ENCODE measurements around the gene PCCA. TPM values are rescaled to one million over a fixed set of nuclear protein-coding genes. Genes with fewer than 3 reads are reported as not detected.

The PCCA gene
- total RNA-seq, 1 donor from 2014 or later = 72.5 TPM

GRCh38 chr13:100433475-100433874 lies 344.6 kb downstream of the PCCA start:
- ATAC-seq (no peak), DNase-seq (no peak)
- intact Hi-C loops (cut with micrococcal nuclease) = no loop called here

- intact Hi-C loops (cut with micrococcal nuclease) = no loop called here
- ATAC-seq = no peak
- DNase-seq = no peak
Observed at GRCh38 chr13:100434010-100434763, 345.3 kb downstream of the PCCA start.

GRCh38 chr13:100436099-100436498 lies 347.2 kb downstream of the PCCA start:
- intact Hi-C loops (cut with micrococcal nuclease) = no loop called here
- no peak for ATAC-seq
- no peak for DNase-seq

- DNase-seq (no peak), ATAC-seq (no peak)
Observed at GRCh38 chr13:100438059-100438788, 349.3 kb downstream of the PCCA start.

GRCh38 chr13:100439247-100439970 lies 350.5 kb downstream of the PCCA start:
- ATAC-seq = no peak
- DNase-seq = no peak
- intact Hi-C loops (cut with micrococcal nuclease) = no loop called here

More at GRCh38 chr13:100438059-100438788, 349.3 kb downstream of the PCCA start:
- intact Hi-C loops (cut with micrococcal nuclease) = no loop called here

GRCh38 chr13:100440751-100441425 lies 352.0 kb downstream of the PCCA start:
- DNase-seq = no peak
- no peak for ATAC-seq
- intact Hi-C loops (cut with micrococcal nuclease) = no loop called here

GRCh38 chr13:100442095-100442832 lies 353.4 kb downstream of the PCCA start:
- DNase-seq = no peak
- ATAC-seq = no peak
- intact Hi-C loops (cut with micrococcal nuclease) = no loop called here

- intact Hi-C loops (cut with micrococcal nuclease) = no loop called here
- DNase-seq = no peak
- ATAC-seq = no peak
Observed at GRCh38 chr13:100443278-100443997, 354.5 kb downstream of the PCCA start.

- intact Hi-C loops (cut with micrococcal nuclease) = no loop called here
- DNase-seq (no peak), ATAC-seq (no peak)
Observed at GRCh38 chr13:100443998-100444328, 355.1 kb downstream of the PCCA start.

- no peak for DNase-seq
- intact Hi-C loops (cut with micrococcal nuclease) = no loop called here
Observed at GRCh38 chr13:100447831-100448230, 358.9 kb downstream of the PCCA start.

GRCh38 chr13:100451923-100452322 lies 363.0 kb downstream of the PCCA start:
- intact Hi-C loops (cut with micrococcal nuclease) = no loop called here
- ATAC-seq (no peak), DNase-seq (no peak)

More at GRCh38 chr13:100447831-100448230, 358.9 kb downstream of the PCCA start:
- no peak for ATAC-seq

GRCh38 chr13:100454876-100455275 lies 366.0 kb downstream of the PCCA start:
- intact Hi-C loops (cut with micrococcal nuclease) = no loop called here

GRCh38 chr13:100458673-100459072 lies 369.8 kb downstream of the PCCA start:
- no peak for ATAC-seq
- intact Hi-C loops (cut with micrococcal nuclease) = no loop called here
- no peak for DNase-seq

More at GRCh38 chr13:100454876-100455275, 366.0 kb downstream of the PCCA start:
- ATAC-seq = no peak
- DNase-seq = no peak

GRCh38 chr13:100459747-100460146 lies 370.9 kb downstream of the PCCA start:
- intact Hi-C loops (cut with micrococcal nuclease) = no loop called here
- DNase-seq (no peak), ATAC-seq (no peak)

GRCh38 chr13:100460266-100460665 lies 371.4 kb downstream of the PCCA start:
- DNase-seq (no peak), ATAC-seq (no peak)
- intact Hi-C loops (cut with micrococcal nuclease) = no loop called here

- ATAC-seq (no peak), DNase-seq (no peak)
- intact Hi-C loops (cut with micrococcal nuclease) = no loop called here
Observed at GRCh38 chr13:100460791-100461190, 371.9 kb downstream of the PCCA start.

- intact Hi-C loops (cut with micrococcal nuclease) = no loop called here
- ATAC-seq (no peak), DNase-seq (no peak)
Observed at GRCh38 chr13:100461309-100462030, 372.6 kb downstream of the PCCA start.

GRCh38 chr13:100464006-100464405 lies 375.1 kb downstream of the PCCA start:
- no peak for DNase-seq
- no peak for ATAC-seq
- intact Hi-C loops (cut with micrococcal nuclease) = no loop called here
